Uterus (tissue), 2 donors: ENCODE data around the gene STX1B.

Source experiments
- CTCF ChIP-seq, 4 experiments: fragments of 200-600 bp in 2 of 4; fragments of 450-650 bp in 2 of 4; sonication (generic) in 2 of 4; IDR thresholded peaks; one replicate each; pipeline ENCODE4 v1.5.1; 2016 to 2019; ENCODE audit warnings: antibody characterized with exemption in 4 of 4, mild to moderate bottlenecking in 2 of 4, moderate library complexity in 1 of 4
- POLR2A ChIP-seq, 2 donors: fragments of 450-650 bp; IDR thresholded peaks; one replicate each; pipeline ENCODE4 v1.6.1; 2016; ENCODE audit warnings: antibody characterized with exemption in 2 of 2, mild to moderate bottlenecking in 1 of 2, moderate library complexity in 1 of 2

DNA sequence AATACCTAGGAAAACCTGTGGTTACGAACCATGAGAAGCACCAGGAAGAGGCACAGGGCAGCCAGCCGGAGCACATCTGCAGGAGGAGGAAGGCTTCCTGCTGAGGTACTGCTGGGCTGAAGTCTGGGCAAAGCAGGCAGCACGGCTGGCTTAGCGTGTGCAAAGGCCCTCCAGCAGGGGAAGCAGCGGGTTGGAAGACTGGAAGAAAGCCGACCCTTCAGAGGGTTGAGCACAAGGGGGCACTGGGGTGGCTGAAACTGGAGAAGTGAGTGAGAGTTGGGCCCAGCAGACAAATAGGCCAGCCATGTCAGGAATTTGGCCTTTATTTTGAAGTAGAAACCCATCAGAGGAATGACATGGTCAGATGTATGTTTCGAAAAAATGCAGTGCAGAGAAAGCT, 37.6 kb downstream of the STX1B start:
- TF ChIP-seq CTCF (IDR thresholded peaks at IDR 0.05) (no peak), POLR2A (IDR thresholded peaks at IDR 0.05) (no peak)
